ENCODE measurements around the gene IFRD2. TPM values are rescaled to one million over a fixed set of nuclear protein-coding genes. Genes with fewer than 3 reads are reported as not detected.

IFRD2 gene
- total RNA-seq, 1 donor from 2014 or later, result 177 TPM

GRCh38 chr3:50242381-50242770 is 49.9 kb downstream of the IFRD2 start:
- DNase-seq (ENCODE audit: low read depth), result no peak
- FAIRE-seq, result no peak
- Histone ChIP-seq H3K27me3 (ENCODE audit: control insufficient read depth, insufficient read depth, low read length) (no peaks in the 10 kb centered on the region), H3K36me3 (ENCODE audit: control insufficient read depth, insufficient read depth, low read length) (peaks cover 11% of the 10 kb centered on the region), H3K4me3 (ENCODE audit: low read depth, low read length) (no peak overlapping the region)
- no peak for TF ChIP-seq CTCF (IDR thresholded peaks at IDR 0.05; ENCODE audit: insufficient read depth, low read length, severe bottlenecking)

- DNase-seq (ENCODE audit: low read depth) (no peak), FAIRE-seq (no peak)
- peaks cover 11% of the 10 kb centered on the region for H3K36me3 ChIP-seq (ENCODE audit: control insufficient read depth, insufficient read depth, low read length)
- no peak overlapping the region for H3K4me3 ChIP-seq (ENCODE audit: low read depth, low read length)
- no peak for TF ChIP-seq CTCF (IDR thresholded peaks at IDR 0.05; ENCODE audit: insufficient read depth, low read length, severe bottlenecking)
- no peaks in the 10 kb centered on the region for H3K27me3 ChIP-seq (ENCODE audit: control insufficient read depth, insufficient read depth, low read length)
Observed at GRCh38 chr3:50241713-50242380, 50.4 kb downstream of the IFRD2 start.

GRCh38 chr3:50241163-50241562 is 51.1 kb downstream of the IFRD2 start:
- DNase-seq (ENCODE audit: low read depth) (no peak), FAIRE-seq (no peak)
- TF ChIP-seq CTCF (IDR thresholded peaks at IDR 0.05; ENCODE audit: insufficient read depth, low read length, severe bottlenecking), result no peak
- no peaks in the 10 kb centered on the region for H3K27me3 ChIP-seq (ENCODE audit: control insufficient read depth, insufficient read depth, low read length)
- peaks cover 11% of the 10 kb centered on the region for H3K36me3 ChIP-seq (ENCODE audit: control insufficient read depth, insufficient read depth, low read length)
- no peak overlapping the region for H3K4me3 ChIP-seq (ENCODE audit: low read depth, low read length)

GRCh38 chr3:50239649-50240048 is 52.6 kb downstream of the IFRD2 start:
- DNase-seq (ENCODE audit: low read depth) (no peak), FAIRE-seq (no peak)
- no peaks in the 10 kb centered on the region for H3K27me3 ChIP-seq (ENCODE audit: control insufficient read depth, insufficient read depth, low read length)
- TF ChIP-seq CTCF (IDR thresholded peaks at IDR 0.05; ENCODE audit: insufficient read depth, low read length, severe bottlenecking), result no peak
- no peak overlapping the region for H3K4me3 ChIP-seq (ENCODE audit: low read depth, low read length)
- H3K36me3 ChIP-seq (ENCODE audit: control insufficient read depth, insufficient read depth, low read length), result peaks cover 11% of the 10 kb centered on the region

- Histone ChIP-seq H3K36me3 (ENCODE audit: control insufficient read depth, insufficient read depth, low read length) (peaks cover 10% of the 10 kb centered on the region), H3K27me3 (ENCODE audit: control insufficient read depth, insufficient read depth, low read length) (no peaks in the 10 kb centered on the region), H3K4me3 (ENCODE audit: low read depth, low read length) (no peak overlapping the region)
- no peak for DNase-seq (ENCODE audit: low read depth)
- peak; percentile 81 for FAIRE-seq
- TF ChIP-seq CTCF (IDR thresholded peaks at IDR 0.05; ENCODE audit: insufficient read depth, low read length, severe bottlenecking), result peak; percentile 2
Observed at GRCh38 chr3:50238549-50239026, 53.6 kb downstream of the IFRD2 start.
